Loucy (cell line): ENCODE measurements around the gene SMC4.

Experiments
- H2AFZ ChIP-seq: fragments of 200-600 bp; sonication (generic); 2 replicates; pipeline ENCODE4 v1.6.0; 2016; ENCODE audit warnings: antibody characterized with exemption, mild to moderate bottlenecking, low read length, moderate library complexity
- H3F3A ChIP-seq: fragments of 200-600 bp; 2 replicates; pipeline ENCODE4 v1.6.0; 2016; ENCODE audit warnings: antibody characterized with exemption, low read depth, mild to moderate bottlenecking
- H3K27me3 ChIP-seq: fragments of 200-600 bp; sonication (generic); 2 replicates; pipeline ENCODE4 v1.6.1; 2014; ENCODE audit warnings: low read length, mild to moderate bottlenecking; ENCODE audit not compliant: insufficient read depth, poor library complexity, severe bottlenecking
- H3K36me3 ChIP-seq: fragments of 200-600 bp; sonication (generic); 2 replicates; pipeline ENCODE4 v1.6.1; 2016; ENCODE audit warnings: low read length; ENCODE audit not compliant: insufficient read depth
- H3K4me1 ChIP-seq: fragments of 200-600 bp; sonication (generic); 2 replicates; pipeline ENCODE4 v1.5.1; 2014; ENCODE audit warnings: low read length, mild to moderate bottlenecking; ENCODE audit not compliant: insufficient read depth, poor library complexity, severe bottlenecking
- H3K4me2 ChIP-seq: fragments of 200-600 bp; sonication (generic); 2 replicates; pipeline ENCODE4 v1.6.0; 2014; ENCODE audit warnings: antibody characterized with exemption, low read length, low read depth, mild to moderate bottlenecking; ENCODE audit not compliant: poor library complexity, severe bottlenecking
- H3K4me3 ChIP-seq: fragments of 200-600 bp; sonication (generic); 2 replicates; pipeline ENCODE4 v1.5.1; 2014; ENCODE audit warnings: low read length, mild to moderate bottlenecking, mixed read lengths; ENCODE audit not compliant: poor library complexity, severe bottlenecking
- H3K79me2 ChIP-seq: fragments of 200-600 bp; sonication (generic); 2 replicates; pipeline ENCODE4 v1.6.1; 2014; ENCODE audit warnings: low read length; ENCODE audit not compliant: insufficient read depth
- H3K9ac ChIP-seq: fragments of 200-600 bp; sonication (generic); 2 replicates; pipeline ENCODE4 v1.6.0; 2014; ENCODE audit warnings: mild to moderate bottlenecking, low read depth, low read length, moderate library complexity; ENCODE audit not compliant: poor library complexity, severe bottlenecking
- H3K9me2 ChIP-seq: fragments of 200-600 bp; sonication (generic); replicated peaks from 2 replicates; pipeline ENCODE4 v1.6.1; 2016; ENCODE audit warnings: low read depth, low read length, mixed read lengths
- H3K9me3 ChIP-seq: fragments of 200-600 bp; sonication (generic); 2 replicates; pipeline ENCODE4 v1.6.1; 2014; ENCODE audit warnings: mild to moderate bottlenecking, antibody characterized with exemption, low read length, low read depth; ENCODE audit not compliant: insufficient read depth
- H4K20me1 ChIP-seq: fragments of 200-600 bp; sonication (generic); 2 replicates; pipeline ENCODE4 v1.6.0; 2014; ENCODE audit warnings: antibody characterized with exemption, low read length, mild to moderate bottlenecking; ENCODE audit not compliant: insufficient read depth, poor library complexity, severe bottlenecking
- EZH2phosphoT487 ChIP-seq: fragments of 200-600 bp; IDR thresholded peaks from 2 replicates; pipeline ENCODE4 v1.6.1; 2018; ENCODE audit warnings: antibody characterized with exemption, mild to moderate bottlenecking, moderate library complexity, borderline replicate concordance
- TF ChIP-seq, protein P1 (sequence below): fragments of 200-600 bp; sonication (generic); conservative IDR thresholded peaks from 2 replicates; pipeline ENCODE4 v1.5.1; 2014; ENCODE audit warnings: mild to moderate bottlenecking, antibody characterized with exemption, low read length

SMC4 gene

DNA sequence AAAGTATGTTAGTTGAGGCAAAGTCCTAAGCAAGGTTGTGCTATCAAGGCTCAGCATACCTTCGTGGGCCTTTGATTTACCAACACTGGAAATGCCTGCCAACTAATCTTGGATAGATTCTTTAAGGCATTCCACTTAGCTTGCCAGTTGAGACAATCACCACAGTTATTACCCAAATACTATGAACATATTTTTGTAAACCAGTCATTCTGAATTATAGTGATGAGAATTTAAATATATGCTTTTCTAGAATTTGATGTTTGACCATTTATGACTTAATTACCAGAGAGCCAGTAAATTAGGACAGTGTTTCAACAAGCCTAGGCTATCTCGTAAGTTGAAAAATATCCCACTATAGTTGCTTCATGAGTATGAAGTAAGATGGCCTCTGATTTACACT, 34.6 kb downstream of the SMC4 start:
- H3K36me3 ChIP-seq = peaks cover 66% of the 10 kb centered on the region
- H2AFZ ChIP-seq = no peak overlapping the region
- H3K4me2 ChIP-seq = no peak overlapping the region
- TF ChIP-seq, protein P1, sequence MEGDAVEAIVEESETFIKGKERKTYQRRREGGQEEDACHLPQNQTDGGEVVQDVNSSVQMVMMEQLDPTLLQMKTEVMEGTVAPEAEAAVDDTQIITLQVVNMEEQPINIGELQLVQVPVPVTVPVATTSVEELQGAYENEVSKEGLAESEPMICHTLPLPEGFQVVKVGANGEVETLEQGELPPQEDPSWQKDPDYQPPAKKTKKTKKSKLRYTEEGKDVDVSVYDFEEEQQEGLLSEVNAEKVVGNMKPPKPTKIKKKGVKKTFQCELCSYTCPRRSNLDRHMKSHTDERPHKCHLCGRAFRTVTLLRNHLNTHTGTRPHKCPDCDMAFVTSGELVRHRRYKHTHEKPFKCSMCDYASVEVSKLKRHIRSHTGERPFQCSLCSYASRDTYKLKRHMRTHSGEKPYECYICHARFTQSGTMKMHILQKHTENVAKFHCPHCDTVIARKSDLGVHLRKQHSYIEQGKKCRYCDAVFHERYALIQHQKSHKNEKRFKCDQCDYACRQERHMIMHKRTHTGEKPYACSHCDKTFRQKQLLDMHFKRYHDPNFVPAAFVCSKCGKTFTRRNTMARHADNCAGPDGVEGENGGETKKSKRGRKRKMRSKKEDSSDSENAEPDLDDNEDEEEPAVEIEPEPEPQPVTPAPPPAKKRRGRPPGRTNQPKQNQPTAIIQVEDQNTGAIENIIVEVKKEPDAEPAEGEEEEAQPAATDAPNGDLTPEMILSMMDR = no peak
- TF ChIP-seq EZH2phosphoT487 = no peak
- H3K9me3 ChIP-seq = no peaks in the 10 kb centered on the region
- no peak overlapping the region for H3K4me3 ChIP-seq
- no peaks in the 10 kb centered on the region for H3K9me2 ChIP-seq
- no peaks in the 10 kb centered on the region for H3K79me2 ChIP-seq
- no peak overlapping the region for H3K9ac ChIP-seq
- H3F3A ChIP-seq = no peaks in the 10 kb centered on the region
- no peaks in the 10 kb centered on the region for H3K27me3 ChIP-seq
- no peaks in the 10 kb centered on the region for H4K20me1 ChIP-seq
- H3K4me1 ChIP-seq = no peaks in the 10 kb centered on the region

DNA sequence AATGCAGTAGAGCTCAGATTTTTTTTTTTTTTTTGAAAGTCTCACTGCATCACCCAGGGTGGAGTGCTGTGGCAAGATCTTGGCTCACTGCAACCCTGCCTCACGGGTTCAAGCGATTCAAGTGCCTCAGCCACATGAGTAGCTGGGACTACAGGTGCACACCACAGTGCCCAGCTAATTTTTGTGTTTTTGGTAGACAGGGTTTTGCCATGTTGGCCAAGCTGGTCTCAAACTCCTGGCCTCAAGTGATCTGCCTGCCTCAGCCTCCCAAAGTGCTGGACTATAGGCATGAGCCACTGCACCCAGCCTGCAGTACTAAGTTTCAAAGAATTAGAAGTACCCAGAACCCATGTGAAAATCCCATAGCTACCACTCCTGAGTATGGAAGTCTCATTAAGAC, 35.6 kb downstream of the SMC4 start:
- Histone ChIP-seq H3F3A (no peaks in the 10 kb centered on the region), H3K36me3 (peaks cover 58% of the 10 kb centered on the region), H4K20me1 (no peaks in the 10 kb centered on the region)

DNA sequence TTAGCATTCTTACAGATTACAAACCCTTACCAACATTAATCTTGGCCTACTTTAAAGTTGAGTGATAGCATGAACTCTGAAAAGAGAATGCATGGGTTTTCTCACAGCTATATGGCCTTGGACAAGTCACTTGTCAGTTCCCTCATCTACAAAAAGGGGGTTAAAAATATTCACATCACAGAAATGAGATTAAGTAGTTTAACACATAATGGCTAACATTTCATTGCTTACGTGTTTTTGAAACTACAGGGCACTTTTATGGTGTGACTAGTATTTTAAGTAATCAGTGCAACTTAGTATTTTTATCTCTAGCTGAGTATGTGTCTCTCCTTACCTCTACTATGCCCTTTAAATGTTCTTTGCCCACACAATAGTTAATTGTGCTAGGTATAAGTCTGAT, 36.3 kb downstream of the SMC4 start:
- Histone ChIP-seq H3K9ac (no peak overlapping the region), H3K4me2 (no peak overlapping the region), H3F3A (no peaks in the 10 kb centered on the region), H3K4me3 (no peak overlapping the region), H3K79me2 (no peaks in the 10 kb centered on the region), H4K20me1 (no peaks in the 10 kb centered on the region), H3K4me1 (no peaks in the 10 kb centered on the region), H3K27me3 (no peaks in the 10 kb centered on the region), H2AFZ (no peak overlapping the region), H3K36me3 (peaks cover 52% of the 10 kb centered on the region), H3K9me3 (no peaks in the 10 kb centered on the region), H3K9me2 (no peaks in the 10 kb centered on the region)
- TF ChIP-seq EZH2phosphoT487 = no peak
- TF ChIP-seq, protein P1 = no peak

More for the DNA sequence above, 35.6 kb downstream of the SMC4 start:
- no peaks in the 10 kb centered on the region for H3K4me1 ChIP-seq
- no peak overlapping the region for H3K9ac ChIP-seq
- H3K4me3 ChIP-seq = no peak overlapping the region
- H3K4me2 ChIP-seq = no peak overlapping the region
- TF ChIP-seq, protein P1 = no peak
- no peak for TF ChIP-seq EZH2phosphoT487
- no peak overlapping the region for H2AFZ ChIP-seq
- no peaks in the 10 kb centered on the region for H3K9me2 ChIP-seq
- no peaks in the 10 kb centered on the region for H3K27me3 ChIP-seq
- H3K79me2 ChIP-seq = no peaks in the 10 kb centered on the region
- H3K9me3 ChIP-seq = no peaks in the 10 kb centered on the region
